Dermis lymphatic vessel endothelial cell (primary cell): ENCODE data around the gene OXCT1. TPM values are rescaled to one million over a fixed set of nuclear protein-coding genes. Genes with fewer than 3 reads are reported as not detected.

ENCODE experiments used
- total RNA-seq: library from RNA; depleted of rRNA; stranded (reverse); fragments of >200 nt; gene quantifications from 2 replicates; pipeline ENCODE4 v1.2.1, GENCODE V29; 2014

OXCT1 gene
- 15.0 and 23.3 TPM in 2 replicates for total RNA-seq

DNA sequence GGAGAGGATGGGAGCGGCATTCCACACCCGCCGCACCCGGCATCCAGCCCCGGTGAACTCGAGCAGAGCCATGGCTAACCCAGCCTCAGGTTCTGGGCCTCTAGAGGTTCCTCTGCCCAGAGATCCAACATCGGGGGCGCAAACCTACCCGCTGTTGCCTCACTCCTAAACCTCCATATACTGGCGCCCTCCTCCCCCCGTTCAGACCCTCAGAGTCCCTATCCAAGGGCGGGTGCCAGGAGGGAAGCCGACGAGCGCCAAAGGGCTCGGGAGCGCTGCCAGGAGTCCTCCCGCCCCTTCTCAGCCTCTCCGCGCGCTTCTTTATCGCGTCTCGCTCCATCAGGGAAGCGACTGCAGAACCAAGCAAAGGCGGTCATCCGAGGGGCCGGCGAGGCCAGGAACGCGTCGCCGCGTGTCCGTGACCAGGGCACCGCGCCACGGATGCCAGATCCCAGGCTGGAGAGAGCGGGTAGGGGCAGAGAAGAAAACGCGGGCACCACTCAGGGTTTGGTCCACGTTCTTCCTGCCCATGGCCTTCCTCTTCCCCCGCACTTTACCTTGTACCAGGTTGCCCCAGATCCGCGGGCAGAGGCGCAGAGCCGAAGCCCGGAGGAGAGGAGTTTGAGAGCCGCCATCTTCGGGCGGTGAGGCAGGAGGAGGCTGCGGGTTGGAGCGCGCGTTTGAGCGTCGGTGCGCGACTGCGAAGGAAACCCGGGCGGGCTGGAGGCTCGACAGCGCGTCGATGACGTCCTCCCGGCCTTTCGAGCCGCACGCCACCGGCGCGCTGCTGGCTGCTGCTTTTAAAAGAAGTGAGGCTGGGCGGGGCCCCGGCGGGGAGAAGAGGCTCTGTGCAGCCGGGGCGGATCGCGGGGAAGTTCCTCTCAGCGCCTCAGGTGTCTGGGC lies at the start of gene OXCT1:
Gene OXCT1 (minus strand): TSS at position 702 of the 903 bp plus-strand sequence. CDS start 67 bp downstream, at position 635.

DNA sequence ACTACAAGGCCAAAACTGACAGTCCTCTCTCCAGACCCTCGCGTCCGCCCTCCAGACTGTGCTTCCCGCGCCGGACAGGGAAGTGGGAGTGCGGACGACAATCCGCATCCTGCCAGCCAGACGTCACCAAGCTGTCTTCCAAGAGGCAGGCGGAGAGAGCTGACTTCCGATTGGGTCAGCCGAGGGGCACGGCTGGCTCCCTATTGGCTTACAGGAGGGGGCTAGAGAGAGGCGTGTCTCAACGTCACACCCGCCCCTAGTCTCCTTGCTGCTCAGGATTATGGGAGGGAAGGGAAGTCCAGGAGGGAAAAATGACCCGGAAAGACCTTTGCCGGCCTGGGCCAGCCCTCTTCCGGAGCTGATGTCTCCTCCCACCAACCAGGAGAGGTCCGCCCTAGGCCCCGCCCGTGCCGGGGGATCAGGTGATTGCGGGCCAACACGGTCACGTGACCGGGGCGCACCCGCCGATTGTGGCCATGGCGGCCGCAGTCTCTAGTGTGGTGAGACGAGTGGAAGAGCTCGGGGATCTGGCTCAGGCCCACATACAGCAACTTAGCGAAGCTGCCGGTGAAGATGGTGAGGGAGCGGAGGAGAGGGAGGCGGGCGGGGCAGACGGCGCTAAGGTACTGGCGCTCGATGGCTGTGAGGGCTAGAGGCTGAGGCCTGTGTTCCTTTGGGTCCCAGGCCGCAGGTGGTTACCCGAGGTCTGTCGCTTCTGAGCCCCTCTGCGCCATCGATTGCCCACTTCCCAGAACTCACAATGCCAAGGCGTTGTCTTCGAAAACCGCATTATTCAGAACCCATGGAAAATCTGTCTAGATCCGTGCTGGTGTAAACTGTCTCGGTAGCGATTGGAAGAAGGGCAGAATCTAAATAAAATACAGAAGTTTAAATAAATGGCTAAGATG lies 33.9 kb upstream of the OXCT1 start, which contains the start of gene RIMOC1:
Gene RIMOC1 (plus strand): TSS at position 453 of the 908 bp plus-strand sequence. CDS start 24 bp downstream, at position 477.

Other genes starting within 250 kb of the OXCT1 start
- gene RIMOC1, start 33.9 kb upstream of the OXCT1 start, total RNA-seq = 12.5 and 12.9 TPM in 2 replicates
- 10.8 and 12.5 TPM in 2 replicates for gene FBXO4, start 54.9 kb upstream of the OXCT1 start, total RNA-seq